ENCODE data around the gene SC5D. TPM values are rescaled to one million over a fixed set of nuclear protein-coding genes. Genes with fewer than 3 reads are reported as not detected.

SC5D gene, protein sequence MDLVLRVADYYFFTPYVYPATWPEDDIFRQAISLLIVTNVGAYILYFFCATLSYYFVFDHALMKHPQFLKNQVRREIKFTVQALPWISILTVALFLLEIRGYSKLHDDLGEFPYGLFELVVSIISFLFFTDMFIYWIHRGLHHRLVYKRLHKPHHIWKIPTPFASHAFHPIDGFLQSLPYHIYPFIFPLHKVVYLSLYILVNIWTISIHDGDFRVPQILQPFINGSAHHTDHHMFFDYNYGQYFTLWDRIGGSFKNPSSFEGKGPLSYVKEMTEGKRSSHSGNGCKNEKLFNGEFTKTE
- 79.0 TPM for total RNA-seq

DNA sequence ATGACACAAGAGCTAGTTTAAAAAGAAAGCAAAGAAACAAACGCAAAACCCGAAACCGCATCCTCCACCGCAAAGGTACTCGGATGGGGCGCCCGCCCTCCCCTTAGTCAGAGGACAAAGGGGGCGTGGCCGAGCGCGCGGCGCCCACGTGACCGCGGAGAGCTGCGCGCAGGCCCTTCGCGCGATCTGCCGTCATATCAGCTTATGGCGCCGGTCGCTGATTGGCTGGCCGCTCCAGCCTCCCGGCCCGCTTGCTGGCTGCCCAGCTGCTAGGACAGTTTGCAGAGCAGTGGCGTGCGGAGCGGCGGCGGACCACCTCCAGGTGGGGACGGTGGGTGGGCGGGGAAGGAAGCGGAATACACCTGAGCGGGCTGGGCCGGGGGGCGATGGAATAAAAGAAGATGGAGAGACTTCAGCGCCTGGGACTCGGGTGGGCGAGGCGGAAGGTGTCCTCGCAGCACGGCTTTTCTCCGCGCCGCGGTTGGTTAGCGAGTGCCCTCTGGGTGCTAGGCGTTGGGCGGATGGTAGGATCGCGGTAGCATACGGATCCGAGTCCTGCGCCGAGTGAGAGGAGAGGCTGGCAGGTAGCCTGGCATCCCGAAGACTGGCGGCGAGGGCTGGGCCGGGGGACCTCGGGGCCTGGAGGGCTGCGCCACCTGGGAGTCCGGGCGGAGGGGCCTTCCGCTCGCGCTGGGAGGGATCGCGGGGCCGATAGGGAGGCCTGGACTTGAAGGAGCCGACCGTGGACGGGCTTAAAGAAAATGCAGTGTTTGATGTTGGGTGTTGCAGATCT lies at the start of gene SC5D:
SC5D (plus strand) TSS at position 277 of the 793 bp plus-strand sequence. CDS start 10,605 bp downstream, outside the sequence.
- Histone ChIP-seq H3K27me3 (ENCODE audit: insufficient read depth, low read length) (no peaks in the 10 kb centered on the region), H3K4me1 (ENCODE audit: insufficient read depth, low read length) (peaks cover 9% of the 10 kb centered on the region)

DNA sequence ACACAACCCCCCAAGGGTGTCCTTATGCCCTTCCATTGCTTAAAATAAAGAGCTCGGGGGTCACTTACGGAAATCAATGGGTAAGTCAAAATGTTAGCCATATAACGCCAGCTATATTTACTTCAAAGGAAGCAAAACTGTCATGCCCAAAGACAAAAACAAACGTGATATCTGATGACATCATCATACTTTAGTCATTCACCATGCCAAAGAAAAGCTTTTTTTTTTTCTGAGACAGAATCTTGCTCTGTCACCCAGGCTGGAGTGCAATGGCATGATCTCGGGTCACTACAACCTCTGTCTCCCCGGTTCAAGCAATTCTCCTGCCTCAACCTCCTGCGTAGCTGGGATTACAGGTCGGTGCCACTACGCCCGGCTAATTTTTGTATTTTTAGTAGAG lies 47.7 kb upstream of the SC5D start:
- no peaks in the 10 kb centered on the region for H3K4me1 ChIP-seq (ENCODE audit: insufficient read depth, low read length)
- H3K9me3 ChIP-seq (ENCODE audit: low read depth, low read length): no peaks in the 10 kb centered on the region
- H3K4me3 ChIP-seq (ENCODE audit: low read length): no peak overlapping the region
- no peaks in the 10 kb centered on the region for H3K27me3 ChIP-seq (ENCODE audit: insufficient read depth, low read length)

More for the DNA sequence above, at the start of gene SC5D:
- peak within 1 kb of the TSS; percentile 55 for H3K4me3 ChIP-seq (ENCODE audit: low read length)
- no peaks in the 10 kb centered on the region for H3K9me3 ChIP-seq (ENCODE audit: low read depth, low read length)

DNA sequence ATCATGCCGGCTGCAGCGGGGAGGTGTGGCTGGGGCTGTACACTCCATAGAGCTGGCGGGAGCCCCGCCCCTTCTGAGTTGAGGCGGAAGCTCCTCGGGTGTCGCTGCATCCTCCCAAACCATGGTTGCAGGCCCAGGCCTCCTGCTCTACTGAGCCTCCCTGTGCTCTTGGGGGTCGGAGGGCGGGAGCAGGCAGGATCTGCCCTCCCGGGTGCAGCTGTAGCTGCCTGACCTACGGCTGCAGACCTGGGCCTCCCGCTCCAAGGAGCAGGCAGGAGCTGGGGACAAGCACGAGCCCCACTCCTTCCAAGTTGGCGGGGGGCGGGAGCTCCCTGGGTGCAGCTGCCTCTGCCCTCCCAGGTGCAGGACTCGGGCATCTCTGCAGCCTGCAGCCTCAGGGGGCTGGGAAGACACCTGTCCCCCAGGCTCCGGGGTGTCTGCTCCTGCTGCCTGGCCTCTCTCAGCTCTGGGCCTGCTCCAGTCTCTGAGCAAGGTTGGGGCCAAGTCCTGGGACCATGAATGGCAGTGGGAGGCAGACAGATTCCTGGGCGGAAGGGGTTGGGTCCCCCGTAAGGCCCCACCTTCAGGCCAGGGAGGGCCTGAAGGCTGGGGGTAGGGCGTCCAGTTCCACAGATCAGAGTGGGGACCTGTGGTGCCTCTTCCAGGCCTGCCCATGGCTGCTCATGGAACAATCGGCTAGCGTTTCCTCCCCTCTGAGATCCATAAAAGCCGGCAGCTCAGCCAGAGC lies 46.4 kb upstream of the SC5D start:
- Histone ChIP-seq H3K27me3 (ENCODE audit: insufficient read depth, low read length) (no peaks in the 10 kb centered on the region), H3K4me3 (ENCODE audit: low read length) (no peak overlapping the region), H3K4me1 (ENCODE audit: insufficient read depth, low read length) (no peaks in the 10 kb centered on the region), H3K9me3 (ENCODE audit: low read depth, low read length) (no peaks in the 10 kb centered on the region)

DNA sequence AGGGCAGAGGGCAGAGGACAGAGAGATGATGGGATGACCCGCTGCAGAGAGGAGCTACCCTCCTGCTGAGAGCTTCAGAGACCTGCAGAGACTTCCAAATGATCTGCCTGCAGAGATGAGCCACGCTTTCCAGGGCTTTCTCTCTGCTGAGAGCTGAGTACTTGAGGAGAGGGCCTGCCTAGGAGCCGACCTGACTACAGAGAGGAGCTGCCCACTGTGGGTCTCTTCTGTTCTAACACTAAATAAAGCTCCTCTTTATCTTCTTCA lies 45.9 kb upstream of the SC5D start:
- Histone ChIP-seq H3K4me1 (ENCODE audit: insufficient read depth, low read length) (no peaks in the 10 kb centered on the region), H3K9me3 (ENCODE audit: low read depth, low read length) (no peaks in the 10 kb centered on the region), H3K27me3 (ENCODE audit: insufficient read depth, low read length) (no peaks in the 10 kb centered on the region), H3K4me3 (ENCODE audit: low read length) (no peak overlapping the region)

DNA sequence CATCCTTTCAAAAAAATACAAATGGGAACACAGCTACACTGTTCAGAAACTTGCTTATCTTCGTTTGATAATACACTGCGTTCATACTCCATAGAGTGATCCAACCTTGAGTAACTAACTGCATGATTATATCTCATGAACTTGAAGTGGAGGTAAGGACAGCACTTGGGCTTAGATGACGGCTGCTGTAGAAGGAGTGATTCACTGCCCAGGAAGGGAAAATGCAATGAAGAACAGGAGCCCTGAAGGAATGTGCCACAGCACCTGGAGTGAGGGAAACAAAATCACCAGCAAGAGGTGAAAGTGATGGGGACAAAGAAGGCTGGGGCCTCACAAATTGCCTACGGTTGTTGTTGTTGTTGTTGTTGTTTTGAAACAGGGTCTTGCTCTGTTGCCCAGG lies 44.1 kb upstream of the SC5D start:
- Histone ChIP-seq H3K4me3 (ENCODE audit: low read length) (no peak overlapping the region), H3K9me3 (ENCODE audit: low read depth, low read length) (no peaks in the 10 kb centered on the region), H3K27me3 (ENCODE audit: insufficient read depth, low read length) (no peaks in the 10 kb centered on the region), H3K4me1 (ENCODE audit: insufficient read depth, low read length) (no peaks in the 10 kb centered on the region)

DNA sequence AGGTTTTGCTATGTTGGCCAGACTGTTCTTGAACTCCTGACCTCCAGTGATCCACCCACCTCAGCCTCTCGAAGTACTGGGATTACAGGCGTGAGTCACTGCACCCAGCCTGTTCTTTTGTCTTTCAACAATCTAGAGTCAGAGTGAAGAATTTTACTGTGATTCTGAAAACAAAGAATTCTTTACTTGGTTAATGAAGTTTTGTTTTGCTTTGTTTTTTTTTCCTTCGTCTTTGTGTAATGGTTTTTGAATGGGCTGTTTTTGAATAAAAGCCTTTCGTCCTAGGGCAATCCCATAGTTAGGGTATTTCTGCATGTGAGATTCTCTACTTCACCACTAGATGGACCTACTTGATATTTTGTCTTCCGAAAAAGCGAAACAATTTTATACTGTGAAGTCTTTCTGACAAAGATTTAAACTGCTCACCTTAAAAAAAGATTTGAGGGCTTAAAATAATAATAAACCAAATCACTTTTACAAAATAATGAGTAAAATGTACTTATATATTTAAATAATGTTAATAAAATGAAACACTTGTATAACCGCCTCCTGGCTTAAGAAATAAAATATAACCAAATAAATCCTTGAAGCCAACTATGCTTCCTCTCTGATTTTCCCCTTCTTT lies 43.4 kb upstream of the SC5D start:
- H3K27me3 ChIP-seq (ENCODE audit: insufficient read depth, low read length): no peaks in the 10 kb centered on the region

DNA sequence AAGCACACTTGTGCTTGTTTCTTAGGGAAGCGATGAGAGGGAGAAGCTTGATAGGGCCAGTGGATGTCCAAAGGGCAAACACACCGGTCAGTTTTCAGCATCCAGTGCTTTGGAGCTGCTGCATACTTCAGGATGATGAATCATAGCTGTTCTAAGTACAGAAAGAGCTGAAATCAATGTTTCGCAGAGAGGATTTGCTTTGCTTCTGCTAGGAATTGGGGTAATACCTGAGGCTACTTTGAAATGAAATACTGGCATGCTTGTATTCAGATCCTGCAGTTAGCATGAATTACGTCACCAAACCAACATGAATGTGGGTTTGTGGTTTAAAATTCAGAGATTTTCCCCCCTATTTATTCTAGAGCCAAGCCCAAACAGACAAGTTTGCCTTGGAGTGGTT lies 41.7 kb upstream of the SC5D start:
- no peaks in the 10 kb centered on the region for H3K4me1 ChIP-seq (ENCODE audit: insufficient read depth, low read length)

More for the DNA sequence above, 43.4 kb upstream of the SC5D start:
- Histone ChIP-seq H3K4me1 (ENCODE audit: insufficient read depth, low read length) (no peaks in the 10 kb centered on the region), H3K4me3 (ENCODE audit: low read length) (no peak overlapping the region), H3K9me3 (ENCODE audit: low read depth, low read length) (no peaks in the 10 kb centered on the region)

DNA sequence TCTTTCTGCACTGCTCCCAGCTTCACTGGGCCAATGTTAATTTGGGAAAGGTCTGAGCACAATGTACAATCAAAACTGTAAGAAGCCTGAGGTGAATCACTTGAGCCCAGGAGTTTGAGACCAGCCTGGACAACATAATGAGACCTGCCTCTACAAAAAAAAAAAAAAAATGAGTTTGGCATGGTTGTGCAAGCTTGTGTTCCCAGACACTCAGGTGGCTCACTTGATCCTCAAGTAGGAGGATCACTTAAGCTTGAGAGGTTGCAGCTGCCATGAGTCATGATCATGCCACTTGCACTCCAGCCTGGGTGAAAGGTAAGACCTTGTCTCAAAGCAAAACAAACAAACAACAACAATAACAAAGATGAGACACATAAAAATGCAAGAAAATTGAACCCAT lies 38.6 kb upstream of the SC5D start:
- Histone ChIP-seq H3K4me3 (ENCODE audit: low read length) (no peak overlapping the region), H3K9me3 (ENCODE audit: low read depth, low read length) (no peaks in the 10 kb centered on the region), H3K4me1 (ENCODE audit: insufficient read depth, low read length) (no peaks in the 10 kb centered on the region), H3K27me3 (ENCODE audit: insufficient read depth, low read length) (no peaks in the 10 kb centered on the region)

More for the DNA sequence above, 41.7 kb upstream of the SC5D start:
- Histone ChIP-seq H3K4me3 (ENCODE audit: low read length) (no peak overlapping the region), H3K9me3 (ENCODE audit: low read depth, low read length) (no peaks in the 10 kb centered on the region), H3K27me3 (ENCODE audit: insufficient read depth, low read length) (no peaks in the 10 kb centered on the region)

DNA sequence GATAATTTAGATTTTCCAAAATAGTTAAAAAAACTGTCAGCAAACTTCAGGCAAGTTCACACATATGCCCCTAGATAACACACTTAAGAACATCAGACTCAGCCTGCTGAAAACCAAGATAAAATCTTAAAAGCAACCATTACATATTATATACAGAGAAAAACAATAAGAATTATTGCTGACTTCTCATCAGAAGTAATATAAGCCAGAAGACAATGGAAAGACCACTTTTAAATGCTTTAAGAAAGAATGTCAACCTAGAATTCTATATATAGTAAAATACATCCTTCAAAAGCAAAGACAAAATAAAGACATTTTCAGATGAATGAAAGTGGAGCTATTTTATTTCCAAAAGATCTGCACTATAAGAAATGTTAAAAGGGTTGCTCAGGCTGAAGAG lies 37.8 kb upstream of the SC5D start:
- no peaks in the 10 kb centered on the region for H3K9me3 ChIP-seq (ENCODE audit: low read depth, low read length)
- H3K27me3 ChIP-seq (ENCODE audit: insufficient read depth, low read length): no peaks in the 10 kb centered on the region
- H3K4me3 ChIP-seq (ENCODE audit: low read length): no peak overlapping the region
- H3K4me1 ChIP-seq (ENCODE audit: insufficient read depth, low read length): no peaks in the 10 kb centered on the region

DNA sequence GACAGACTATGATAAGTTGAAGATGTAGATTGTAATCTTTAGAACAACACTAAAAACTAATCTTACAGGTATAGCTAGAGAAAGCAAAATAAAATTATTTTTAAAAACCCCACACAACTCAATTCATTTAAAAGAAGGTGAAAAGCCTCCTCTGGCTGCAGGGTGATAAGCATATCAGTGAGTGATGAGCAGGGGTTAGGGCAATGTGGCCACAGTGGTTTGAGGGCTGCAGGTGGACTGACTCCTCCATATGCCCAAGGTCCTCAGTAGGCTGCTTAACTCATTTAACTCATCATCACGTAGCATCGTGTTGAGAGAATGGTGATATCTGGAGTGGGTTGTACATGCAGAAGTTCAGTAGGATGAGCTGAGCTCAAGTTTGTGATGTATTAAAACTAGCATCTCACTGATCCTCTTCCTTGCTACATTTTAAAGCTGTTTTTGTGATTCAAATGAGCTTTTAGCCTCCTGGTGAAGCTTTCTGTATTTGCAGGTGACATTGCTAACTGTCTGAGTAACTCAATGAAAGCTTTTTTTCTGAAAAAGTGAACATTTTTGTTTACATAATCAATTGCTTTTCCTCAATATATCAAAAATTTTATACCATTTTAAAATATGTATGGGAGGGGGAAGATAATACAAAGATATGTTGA lies 37.0 kb upstream of the SC5D start:
- no peaks in the 10 kb centered on the region for H3K4me1 ChIP-seq (ENCODE audit: insufficient read depth, low read length)
- no peak overlapping the region for H3K4me3 ChIP-seq (ENCODE audit: low read length)
- H3K9me3 ChIP-seq (ENCODE audit: low read depth, low read length): no peaks in the 10 kb centered on the region
- no peaks in the 10 kb centered on the region for H3K27me3 ChIP-seq (ENCODE audit: insufficient read depth, low read length)

DNA sequence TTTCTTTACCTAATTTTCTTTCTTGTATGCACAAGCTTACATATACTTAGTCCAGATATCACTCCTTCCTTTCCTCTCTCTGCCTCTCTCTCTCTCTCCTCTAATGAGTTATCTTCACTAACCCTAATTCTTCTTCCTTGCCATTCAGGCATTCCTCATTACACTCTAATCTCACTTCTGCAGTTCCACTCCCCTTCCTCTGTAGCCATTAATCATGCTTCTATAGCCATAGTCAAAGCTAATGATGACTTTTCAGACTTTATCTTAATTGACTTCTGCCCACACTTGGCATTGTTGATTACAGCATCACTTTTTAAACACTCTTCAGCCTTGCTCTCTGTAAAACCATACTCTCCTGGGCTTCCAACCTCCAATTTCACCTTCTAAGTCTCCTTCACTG lies 35.3 kb upstream of the SC5D start:
- Histone ChIP-seq H3K9me3 (ENCODE audit: low read depth, low read length) (no peaks in the 10 kb centered on the region), H3K27me3 (ENCODE audit: insufficient read depth, low read length) (no peaks in the 10 kb centered on the region), H3K4me1 (ENCODE audit: insufficient read depth, low read length) (no peaks in the 10 kb centered on the region)

DNA sequence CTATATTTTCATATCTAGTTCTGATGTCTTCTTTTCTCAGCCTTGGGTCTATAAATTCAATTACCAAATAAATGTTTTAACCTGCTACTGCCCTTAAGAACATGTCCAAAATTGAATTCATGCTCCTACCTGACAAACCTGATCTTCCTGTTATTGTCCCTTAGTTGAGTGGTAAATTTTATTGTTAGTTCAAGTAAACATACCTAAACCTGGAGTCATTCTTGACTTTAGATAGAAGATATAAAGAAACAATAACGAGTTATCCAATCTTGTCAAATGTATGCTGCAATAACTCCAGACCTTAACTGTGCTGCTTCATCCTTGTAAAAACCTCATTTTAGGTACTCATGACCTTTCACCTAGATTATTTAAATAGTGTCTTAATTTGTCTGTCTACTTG lies 34.6 kb upstream of the SC5D start:
- Histone ChIP-seq H3K4me1 (ENCODE audit: insufficient read depth, low read length) (no peaks in the 10 kb centered on the region), H3K9me3 (ENCODE audit: low read depth, low read length) (no peaks in the 10 kb centered on the region), H3K27me3 (ENCODE audit: insufficient read depth, low read length) (peaks cover 1% of the 10 kb centered on the region), H3K4me3 (ENCODE audit: low read length) (no peak overlapping the region)

More for the DNA sequence above, 35.3 kb upstream of the SC5D start:
- H3K4me3 ChIP-seq (ENCODE audit: low read length): no peak overlapping the region

DNA sequence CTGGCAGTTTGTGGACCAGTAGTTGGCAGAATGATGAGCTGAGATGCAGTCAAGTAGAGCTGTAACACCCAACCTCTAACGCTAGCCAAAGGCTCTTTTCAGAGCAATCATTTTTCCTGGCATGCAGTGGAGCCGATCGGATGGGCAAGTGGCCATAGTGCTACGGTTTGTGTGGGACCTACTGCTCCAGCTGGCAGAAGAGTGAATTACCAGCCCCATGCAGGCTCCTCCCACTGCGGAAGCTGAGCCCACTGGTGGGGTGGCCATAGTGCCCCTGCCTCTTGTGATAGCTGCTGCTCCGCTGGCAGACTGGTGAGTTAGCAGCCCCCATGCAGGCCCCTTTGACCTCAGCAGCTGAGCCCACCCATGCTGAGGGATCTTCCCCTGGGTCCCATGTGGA lies 27.0 kb upstream of the SC5D start:
- no peaks in the 10 kb centered on the region for H3K9me3 ChIP-seq (ENCODE audit: low read depth, low read length)
- peaks cover 33% of the 10 kb centered on the region for H3K27me3 ChIP-seq (ENCODE audit: insufficient read depth, low read length)
- no peaks in the 10 kb centered on the region for H3K4me1 ChIP-seq (ENCODE audit: insufficient read depth, low read length)
- no peak overlapping the region for H3K4me3 ChIP-seq (ENCODE audit: low read length)

DNA sequence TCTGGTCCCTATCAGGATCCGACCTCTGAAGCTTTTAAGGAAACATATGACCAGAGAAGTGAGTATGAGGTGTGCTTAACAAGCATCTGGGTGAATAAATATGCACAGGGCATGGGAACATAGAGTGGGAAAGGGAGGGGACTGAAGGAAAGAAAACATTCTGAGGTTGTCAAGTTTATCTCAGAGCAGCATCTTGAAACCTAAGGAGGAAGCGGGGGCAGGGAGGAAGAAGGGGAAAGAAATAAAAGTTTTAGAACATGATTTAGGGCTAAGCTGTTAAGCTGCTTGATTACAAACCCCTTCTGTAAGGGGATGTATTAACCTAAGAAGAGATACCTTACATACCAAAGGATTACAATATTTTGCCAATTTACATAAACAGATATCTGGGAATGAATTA lies 24.0 kb upstream of the SC5D start:
- no peaks in the 10 kb centered on the region for H3K9me3 ChIP-seq (ENCODE audit: low read depth, low read length)
- H3K4me1 ChIP-seq (ENCODE audit: insufficient read depth, low read length): no peaks in the 10 kb centered on the region
- no peak overlapping the region for H3K4me3 ChIP-seq (ENCODE audit: low read length)
- H3K27me3 ChIP-seq (ENCODE audit: insufficient read depth, low read length): peaks cover 34% of the 10 kb centered on the region
